ENCODE measurements around the gene CNTNAP2. TPM values are rescaled to one million over a fixed set of nuclear protein-coding genes. Genes with fewer than 3 reads are reported as not detected.

Gene CNTNAP2
- total RNA-seq, 2 donors from 2014 or later, result 171 to 228 TPM

DNA sequence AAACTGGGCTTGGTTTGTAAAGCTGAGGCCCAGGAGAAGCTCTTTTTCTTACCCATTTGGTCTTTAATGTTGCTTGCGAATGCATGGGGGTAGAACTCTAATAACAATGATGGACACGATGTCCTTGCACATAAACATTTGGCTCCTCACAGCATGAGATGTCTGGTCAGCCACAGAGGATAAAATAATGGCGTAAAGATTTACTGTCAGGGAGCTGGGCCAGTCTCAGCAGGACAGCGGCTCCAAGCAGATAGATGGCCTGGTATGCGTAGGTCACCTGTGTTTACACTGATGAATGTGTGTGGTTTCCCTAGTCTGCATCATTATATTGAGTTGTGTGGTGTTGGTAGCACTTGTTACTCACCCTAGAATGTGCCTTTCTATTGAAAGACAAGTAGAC lies 537.4 kb downstream of the CNTNAP2 start:
- no peaks in the 10 kb centered on the region for H3K9me3 Mint-ChIP-seq
- no peak overlapping the region for H3K4me3 Mint-ChIP-seq
- Histone ChIP-seq H3K9me3 (ENCODE audit: control insufficient read depth, low read length) (no peaks in the 10 kb centered on the region), H3K27ac (ENCODE audit: low read depth, low read length) (peak overlapping the region; percentile 56), H3K4me3 (ENCODE audit: low read length) (no peak overlapping the region), H3K27me3 (ENCODE audit: control insufficient read depth, insufficient read depth, low read length, poor library complexity, severe bottlenecking) (no peaks in the 10 kb centered on the region), H3K9ac (ENCODE audit: extremely low read depth, low read length, poor library complexity, severe bottlenecking) (no peak overlapping the region), H3K4me1 (ENCODE audit: control insufficient read depth, insufficient read depth, low read length) (no peaks in the 10 kb centered on the region), H3K36me3 (ENCODE audit: control insufficient read depth, insufficient read depth, low read length) (no peaks in the 10 kb centered on the region)
- TF ChIP-seq, protein P1, sequence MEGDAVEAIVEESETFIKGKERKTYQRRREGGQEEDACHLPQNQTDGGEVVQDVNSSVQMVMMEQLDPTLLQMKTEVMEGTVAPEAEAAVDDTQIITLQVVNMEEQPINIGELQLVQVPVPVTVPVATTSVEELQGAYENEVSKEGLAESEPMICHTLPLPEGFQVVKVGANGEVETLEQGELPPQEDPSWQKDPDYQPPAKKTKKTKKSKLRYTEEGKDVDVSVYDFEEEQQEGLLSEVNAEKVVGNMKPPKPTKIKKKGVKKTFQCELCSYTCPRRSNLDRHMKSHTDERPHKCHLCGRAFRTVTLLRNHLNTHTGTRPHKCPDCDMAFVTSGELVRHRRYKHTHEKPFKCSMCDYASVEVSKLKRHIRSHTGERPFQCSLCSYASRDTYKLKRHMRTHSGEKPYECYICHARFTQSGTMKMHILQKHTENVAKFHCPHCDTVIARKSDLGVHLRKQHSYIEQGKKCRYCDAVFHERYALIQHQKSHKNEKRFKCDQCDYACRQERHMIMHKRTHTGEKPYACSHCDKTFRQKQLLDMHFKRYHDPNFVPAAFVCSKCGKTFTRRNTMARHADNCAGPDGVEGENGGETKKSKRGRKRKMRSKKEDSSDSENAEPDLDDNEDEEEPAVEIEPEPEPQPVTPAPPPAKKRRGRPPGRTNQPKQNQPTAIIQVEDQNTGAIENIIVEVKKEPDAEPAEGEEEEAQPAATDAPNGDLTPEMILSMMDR (conservative IDR thresholded peaks at IDR 0.05), result no peak
- H3K36me3 Mint-ChIP-seq (ENCODE audit: low read depth), result no peaks in the 10 kb centered on the region
- no peaks in the 10 kb centered on the region for H3K27me3 Mint-ChIP-seq (ENCODE audit: insufficient read depth)
- WGBS, 2 experiments (ENCODE audit: insufficient coverage in 1 of 2, insufficient read length in 1 of 2), result 77% methylated on average over 5 of the region's 5 CpGs; no CpG with 5 or more reads in 1 of the 2 experiments
- DNase-seq, result peak; percentile 57
- H3K27ac Mint-ChIP-seq, result no peak overlapping the region
- peaks cover 26% of the 10 kb centered on the region for H3K4me1 Mint-ChIP-seq

DNA sequence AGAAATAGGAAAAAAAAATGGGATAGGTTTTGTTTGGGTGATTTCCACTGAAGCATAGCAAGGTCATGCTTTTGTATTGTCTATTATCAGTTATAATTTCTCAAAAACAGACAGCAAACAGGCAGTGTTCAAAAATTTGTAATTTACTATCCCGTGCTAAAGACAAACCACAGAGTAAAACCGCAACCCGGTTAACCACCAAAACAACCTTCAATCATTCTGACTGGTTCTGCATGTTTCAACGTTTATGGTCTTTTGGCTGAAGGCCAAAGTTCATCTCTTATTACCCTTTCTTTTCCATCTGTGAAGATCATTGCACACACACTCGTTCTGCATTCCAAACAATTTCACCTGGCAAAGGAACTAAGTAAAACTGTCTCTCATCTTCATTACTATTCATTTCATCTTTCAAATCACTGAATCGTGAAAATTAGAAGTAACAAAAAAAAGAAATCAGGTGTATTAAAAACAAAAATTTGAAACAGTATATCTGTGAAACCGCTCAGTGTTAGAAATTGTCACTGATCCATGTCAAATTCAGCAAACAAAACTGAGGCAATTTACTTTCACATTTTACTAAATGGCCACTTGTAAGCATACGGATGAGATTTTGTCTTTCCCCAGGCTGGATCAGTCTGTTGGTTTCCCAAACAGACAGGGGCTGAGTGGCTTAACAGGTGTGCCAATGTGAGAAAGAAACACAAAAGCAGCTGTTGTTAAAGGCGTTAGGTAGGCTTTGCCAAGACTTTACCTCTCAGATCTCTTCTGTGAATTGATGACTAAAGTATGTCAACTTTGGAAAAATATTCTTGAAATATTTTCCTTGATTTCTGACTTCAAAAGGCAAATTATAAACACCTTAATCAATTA lies 539.6 kb downstream of the CNTNAP2 start:
- Mint-ChIP-seq H3K4me3 (no peak overlapping the region), H3K36me3 (ENCODE audit: low read depth) (no peaks in the 10 kb centered on the region), H3K27me3 (ENCODE audit: insufficient read depth) (no peaks in the 10 kb centered on the region), H3K4me1 (peaks cover 26% of the 10 kb centered on the region), H3K9me3 (no peaks in the 10 kb centered on the region), H3K27ac (no peak overlapping the region)
- Histone ChIP-seq H3K9ac (ENCODE audit: extremely low read depth, low read length, poor library complexity, severe bottlenecking) (no peak overlapping the region), H3K9me3 (ENCODE audit: control insufficient read depth, low read length) (no peaks in the 10 kb centered on the region), H3K27ac (ENCODE audit: low read depth, low read length) (no peak overlapping the region), H3K36me3 (ENCODE audit: control insufficient read depth, insufficient read depth, low read length) (no peaks in the 10 kb centered on the region), H3K27me3 (ENCODE audit: control insufficient read depth, insufficient read depth, low read length, poor library complexity, severe bottlenecking) (no peaks in the 10 kb centered on the region), H3K4me1 (ENCODE audit: control insufficient read depth, insufficient read depth, low read length) (no peaks in the 10 kb centered on the region), H3K4me3 (ENCODE audit: low read length) (no peak overlapping the region)
- TF ChIP-seq, protein P1 (conservative IDR thresholded peaks at IDR 0.05), result no peak
- no peak for DNase-seq
- whole genome bisulfite sequencing, 2 experiments (ENCODE audit: insufficient coverage in 1 of 2, insufficient read length in 1 of 2), result 74 to 83% methylated on average over 7 to 9 of the region's 9 CpGs

DNA sequence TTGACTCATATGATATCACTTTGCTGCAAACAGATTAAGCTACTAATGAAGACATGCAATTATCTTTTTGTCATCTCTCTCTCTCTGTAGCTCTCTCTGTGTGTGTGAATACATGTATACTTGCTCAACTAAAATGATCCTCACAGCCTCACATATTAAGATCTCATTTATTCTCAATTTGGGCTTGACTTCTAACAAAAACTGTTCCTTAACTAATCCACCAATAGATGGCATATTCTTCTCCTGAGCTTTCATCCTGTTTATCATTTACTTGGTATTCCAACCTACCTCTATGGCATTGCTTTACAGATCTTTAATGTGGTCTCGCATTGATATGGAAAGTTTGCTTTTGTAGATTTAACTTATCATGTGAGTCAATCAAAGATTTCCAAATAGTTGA lies 540.4 kb downstream of the CNTNAP2 start:
- Histone ChIP-seq H3K27ac (ENCODE audit: low read depth, low read length) (no peak overlapping the region), H3K9me3 (ENCODE audit: control insufficient read depth, low read length) (no peaks in the 10 kb centered on the region), H3K4me1 (ENCODE audit: control insufficient read depth, insufficient read depth, low read length) (no peaks in the 10 kb centered on the region), H3K27me3 (ENCODE audit: control insufficient read depth, insufficient read depth, low read length, poor library complexity, severe bottlenecking) (no peaks in the 10 kb centered on the region), H3K36me3 (ENCODE audit: control insufficient read depth, insufficient read depth, low read length) (no peaks in the 10 kb centered on the region), H3K9ac (ENCODE audit: extremely low read depth, low read length, poor library complexity, severe bottlenecking) (no peak overlapping the region), H3K4me3 (ENCODE audit: low read length) (no peak overlapping the region)
- TF ChIP-seq, protein P1 (conservative IDR thresholded peaks at IDR 0.05), result peak; percentile 49
- WGBS, 2 experiments (ENCODE audit: insufficient coverage in 1 of 2, insufficient read length in 1 of 2), result 100% methylated on average over 1 of the region's 1 CpG
- H3K27ac Mint-ChIP-seq, result no peak overlapping the region
- peaks cover 26% of the 10 kb centered on the region for H3K4me1 Mint-ChIP-seq
- no peaks in the 10 kb centered on the region for H3K36me3 Mint-ChIP-seq (ENCODE audit: low read depth)
- no peak for DNase-seq
- H3K27me3 Mint-ChIP-seq (ENCODE audit: insufficient read depth), result no peaks in the 10 kb centered on the region
- no peaks in the 10 kb centered on the region for H3K9me3 Mint-ChIP-seq
- no peak overlapping the region for H3K4me3 Mint-ChIP-seq
